GM12873 (cell line): ENCODE data around the gene ACTR1B.

Experiments used
- TF ChIP-seq, protein P1 (sequence below): IDR thresholded peaks from 2 replicates; pipeline ENCODE4 v1.5.1; 2012; ENCODE audit warnings: low read depth, mild to moderate bottlenecking, moderate library complexity, low read length, control low read depth; ENCODE audit not compliant: insufficient read depth; ENCODE audit errors: missing control alignments

ACTR1B gene

DNA sequence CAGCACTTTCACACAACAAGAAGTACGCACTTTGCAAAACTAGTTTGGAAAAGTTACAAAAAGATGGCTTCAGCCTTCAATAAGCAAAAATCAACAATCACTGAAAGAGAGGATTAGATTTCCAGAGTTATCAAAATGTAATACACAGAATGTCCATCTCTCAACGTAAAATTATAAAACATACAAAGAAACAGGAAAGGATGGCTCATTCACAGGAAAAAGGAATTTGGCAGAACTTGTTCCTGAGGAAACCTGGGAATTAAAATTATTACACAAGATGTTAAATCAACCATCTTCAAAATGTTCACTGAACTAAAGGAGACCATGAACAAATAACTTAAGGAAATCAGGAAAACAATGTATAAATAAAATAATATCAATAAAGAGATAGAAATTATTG lies 13.6 kb upstream of the ACTR1B start:
- TF ChIP-seq, protein P1, sequence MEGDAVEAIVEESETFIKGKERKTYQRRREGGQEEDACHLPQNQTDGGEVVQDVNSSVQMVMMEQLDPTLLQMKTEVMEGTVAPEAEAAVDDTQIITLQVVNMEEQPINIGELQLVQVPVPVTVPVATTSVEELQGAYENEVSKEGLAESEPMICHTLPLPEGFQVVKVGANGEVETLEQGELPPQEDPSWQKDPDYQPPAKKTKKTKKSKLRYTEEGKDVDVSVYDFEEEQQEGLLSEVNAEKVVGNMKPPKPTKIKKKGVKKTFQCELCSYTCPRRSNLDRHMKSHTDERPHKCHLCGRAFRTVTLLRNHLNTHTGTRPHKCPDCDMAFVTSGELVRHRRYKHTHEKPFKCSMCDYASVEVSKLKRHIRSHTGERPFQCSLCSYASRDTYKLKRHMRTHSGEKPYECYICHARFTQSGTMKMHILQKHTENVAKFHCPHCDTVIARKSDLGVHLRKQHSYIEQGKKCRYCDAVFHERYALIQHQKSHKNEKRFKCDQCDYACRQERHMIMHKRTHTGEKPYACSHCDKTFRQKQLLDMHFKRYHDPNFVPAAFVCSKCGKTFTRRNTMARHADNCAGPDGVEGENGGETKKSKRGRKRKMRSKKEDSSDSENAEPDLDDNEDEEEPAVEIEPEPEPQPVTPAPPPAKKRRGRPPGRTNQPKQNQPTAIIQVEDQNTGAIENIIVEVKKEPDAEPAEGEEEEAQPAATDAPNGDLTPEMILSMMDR, result no peak

GRCh38 chr2:97676620-97677019 lies 12.8 kb upstream of the ACTR1B start:
- TF ChIP-seq, protein P1, result no peak

DNA sequence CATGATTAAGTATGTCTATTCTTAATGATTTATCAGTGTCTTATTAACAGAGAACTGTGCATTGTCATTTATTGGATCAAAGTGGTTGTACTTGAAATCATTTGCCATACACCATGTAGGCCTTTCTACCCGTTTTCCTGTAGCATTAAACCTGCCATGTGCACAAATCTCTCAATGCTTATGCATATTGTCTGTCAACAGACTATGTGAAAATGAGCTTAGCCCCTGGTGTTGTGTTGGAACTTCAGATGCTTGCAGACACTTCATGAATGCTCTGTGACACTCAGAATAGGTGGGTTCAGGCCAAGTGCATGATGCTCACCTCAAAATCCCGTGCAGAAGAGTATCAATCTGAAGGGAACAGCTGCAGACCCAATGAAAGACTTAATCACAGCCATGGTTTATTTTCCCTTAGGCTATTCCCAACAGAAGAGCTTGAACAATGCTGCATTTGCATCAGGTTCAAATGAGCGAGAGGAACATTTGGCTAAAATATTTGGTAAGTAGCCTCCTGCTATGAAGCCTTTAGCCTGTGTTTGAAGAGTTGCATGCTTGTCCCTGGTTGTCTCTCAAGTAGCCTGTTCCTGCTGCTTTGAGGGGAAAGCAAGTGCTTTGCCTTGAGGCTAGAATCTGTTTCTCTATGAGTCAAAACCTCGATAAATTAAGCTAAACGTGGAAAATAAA lies 11.7 kb upstream of the ACTR1B start:
- TF ChIP-seq, protein P1, result no peak

DNA sequence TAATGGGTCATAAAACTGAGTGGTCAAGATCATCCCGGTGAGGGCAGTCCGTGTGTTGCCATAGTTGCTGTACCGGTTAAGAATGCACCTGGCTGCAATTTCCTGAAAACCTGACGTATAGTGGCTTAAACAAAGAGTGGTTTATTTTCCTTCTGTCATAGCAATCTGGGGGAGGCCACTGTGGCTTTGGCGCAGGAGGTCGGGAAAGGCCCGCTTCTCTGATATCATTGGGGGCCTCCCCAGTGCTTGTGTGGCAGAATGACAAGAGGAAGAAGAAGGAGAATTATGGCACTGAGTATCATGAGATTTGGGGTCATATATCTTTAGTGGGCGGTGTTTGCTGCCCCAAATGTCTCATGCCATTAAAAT lies 10.1 kb upstream of the ACTR1B start:
- TF ChIP-seq, protein P1, result no peak

- TF ChIP-seq, protein P1, result no peak
These were observed 9.5 kb upstream of the ACTR1B start for GRCh38 chr2:97673182-97673914.

DNA sequence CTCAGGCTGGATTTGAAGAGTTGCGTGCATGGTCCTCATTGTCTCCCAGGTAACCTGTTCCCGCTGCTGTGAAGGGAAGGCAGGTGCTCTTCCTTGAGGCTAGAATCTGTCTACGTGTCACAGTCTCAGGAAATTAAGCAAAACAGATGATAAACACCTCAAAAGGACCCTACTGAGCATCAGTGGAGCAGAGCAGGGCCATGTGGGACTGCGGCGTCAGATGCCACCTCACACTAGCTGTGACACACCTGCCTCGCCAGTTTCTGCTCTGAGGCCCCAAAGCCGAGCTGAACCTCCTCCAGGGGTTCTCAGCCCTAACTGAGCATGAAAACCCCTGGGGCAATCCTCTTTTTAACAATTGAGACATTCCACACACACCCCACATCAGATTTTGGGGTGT lies 7.7 kb upstream of the ACTR1B start:
- TF ChIP-seq, protein P1, result no peak

GRCh38 chr2:97670471-97670870 lies 6.6 kb upstream of the ACTR1B start:
- TF ChIP-seq, protein P1, result no peak
